Hepatocyte (in vitro differentiated cells): ENCODE results near the gene CNST.
"Not testable (repeated sequence)": the region's sequence is repeated elsewhere in the genome, so short reads cannot be mapped to it uniquely, and the experiment has no call there.

Experiments used
- CTCF ChIP-seq: fragments of 200-600 bp; sonication (generic); IDR thresholded peaks from 2 replicates; pipeline ENCODE4 v1.5.1; 2016; ENCODE audit warnings: antibody characterized with exemption, mild to moderate bottlenecking; ENCODE audit not compliant: poor library complexity
- EZH2 ChIP-seq: fragments of 200-600 bp; sonication (generic); IDR thresholded peaks from 2 replicates; pipeline ENCODE4 v1.6.1; 2016; ENCODE audit warnings: antibody characterized with exemption, mild to moderate bottlenecking, borderline replicate concordance

- TF ChIP-seq CTCF, EZH2: not testable (repeated sequence)
Observed at GRCh38 chr1:246694213-246694895, 128.1 kb downstream of the CNST start.
